ENCODE measurements around the gene CEP164.

CEP164 gene

GRCh38 chr11:117335399-117335798, 7.7 kb downstream of the CEP164 start:
- no peak overlapping the region for H3K4me3 Mint-ChIP-seq
- DNase-seq (ENCODE audit: low spot score in 2 of 2) = no peak
- no peak for ATAC-seq (replicated peaks; ENCODE audit: extremely low read depth, poor library complexity, severe bottlenecking)
- no peaks in the 10 kb centered on the region for H3K9me3 Mint-ChIP-seq
- no peak overlapping the region for H3K27ac Mint-ChIP-seq (ENCODE audit: low read depth)
- H3K4me1 Mint-ChIP-seq = peaks cover 32% of the 10 kb centered on the region
- no peaks in the 10 kb centered on the region for H3K27me3 Mint-ChIP-seq
- peaks cover 18% of the 10 kb centered on the region for H3K36me3 Mint-ChIP-seq (ENCODE audit: insufficient read depth)

- Mint-ChIP-seq H3K4me1 (peaks cover 22% of the 10 kb centered on the region), H3K36me3 (ENCODE audit: insufficient read depth) (peaks cover 26% of the 10 kb centered on the region), H3K27me3 (no peaks in the 10 kb centered on the region), H3K27ac (ENCODE audit: low read depth) (peak overlapping the region; percentile 64), H3K9me3 (no peaks in the 10 kb centered on the region), H3K4me3 (no peak overlapping the region)
- DNase-seq (ENCODE audit: low spot score in 2 of 2) (no peak), ATAC-seq (replicated peaks; ENCODE audit: extremely low read depth, poor library complexity, severe bottlenecking) (no peak)
These were observed 9.4 kb downstream of the CEP164 start for GRCh38 chr11:117337076-117337475.

- Mint-ChIP-seq H3K27ac (ENCODE audit: low read depth) (no peak overlapping the region), H3K9me3 (no peaks in the 10 kb centered on the region), H3K36me3 (ENCODE audit: insufficient read depth) (peaks cover 35% of the 10 kb centered on the region), H3K27me3 (no peaks in the 10 kb centered on the region), H3K4me1 (no peaks in the 10 kb centered on the region), H3K4me3 (no peak overlapping the region)
- DNase-seq (ENCODE audit: low spot score in 2 of 2) = no peak
- ATAC-seq (replicated peaks; ENCODE audit: extremely low read depth, poor library complexity, severe bottlenecking) = no peak
These were observed 17.4 kb downstream of the CEP164 start for GRCh38 chr11:117345039-117345438.

- DNase-seq (ENCODE audit: low spot score in 2 of 2) = no peak
- Mint-ChIP-seq H3K27ac (ENCODE audit: low read depth) (no peak overlapping the region), H3K4me3 (no peak overlapping the region), H3K27me3 (no peaks in the 10 kb centered on the region), H3K4me1 (no peaks in the 10 kb centered on the region), H3K36me3 (ENCODE audit: insufficient read depth) (peaks cover 38% of the 10 kb centered on the region), H3K9me3 (no peaks in the 10 kb centered on the region)
- ATAC-seq (replicated peaks; ENCODE audit: extremely low read depth, poor library complexity, severe bottlenecking) = no peak
These were observed 26.9 kb downstream of the CEP164 start for GRCh38 chr11:117354550-117354949.

DNA sequence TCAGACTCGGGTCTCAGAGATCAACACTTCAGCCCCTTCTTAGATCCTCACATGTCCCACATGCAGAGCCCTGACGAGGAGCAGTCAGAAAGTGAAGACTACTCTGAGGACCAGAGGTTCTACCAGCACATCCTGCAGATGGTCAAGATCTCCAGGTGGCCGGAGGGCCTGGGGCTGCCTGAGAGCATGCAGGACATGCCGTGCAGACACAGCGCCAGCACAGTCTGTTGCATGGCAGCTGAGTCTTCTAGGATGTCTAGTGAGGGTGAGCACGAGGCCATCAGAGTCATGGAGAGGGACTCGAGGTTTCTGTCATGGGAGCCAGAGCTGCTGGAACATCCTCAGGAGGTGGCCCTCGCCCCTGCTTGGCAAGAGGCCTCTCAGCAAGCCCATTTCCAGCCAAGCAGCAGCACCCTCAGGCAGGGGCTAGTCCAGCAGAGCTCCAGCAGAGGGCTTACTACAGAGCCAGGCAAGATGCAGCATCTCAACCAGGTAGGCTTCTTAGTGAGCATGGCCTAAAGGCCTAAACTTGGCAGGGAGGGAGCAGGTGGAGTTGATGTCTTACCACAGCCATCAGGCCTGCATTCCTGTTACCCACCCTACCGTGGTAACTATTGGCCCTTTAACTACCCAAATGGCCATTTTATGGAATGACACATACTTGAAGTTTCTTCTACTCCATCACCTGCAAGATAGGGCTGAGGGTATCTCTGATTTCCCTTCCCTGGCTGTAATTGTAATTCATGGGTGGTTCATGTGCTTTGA, 28.7 kb downstream of the CEP164 start:
- no peaks in the 10 kb centered on the region for H3K27me3 Mint-ChIP-seq
- peaks cover 4% of the 10 kb centered on the region for H3K4me1 Mint-ChIP-seq
- no peak for DNase-seq (ENCODE audit: low spot score in 2 of 2)
- H3K9me3 Mint-ChIP-seq = no peaks in the 10 kb centered on the region
- no peak overlapping the region for H3K4me3 Mint-ChIP-seq
- peaks cover 46% of the 10 kb centered on the region for H3K36me3 Mint-ChIP-seq (ENCODE audit: insufficient read depth)
- H3K27ac Mint-ChIP-seq (ENCODE audit: low read depth) = no peak overlapping the region
- no peak for ATAC-seq (replicated peaks; ENCODE audit: extremely low read depth, poor library complexity, severe bottlenecking)

- H3K9me3 Mint-ChIP-seq = no peaks in the 10 kb centered on the region
- peaks cover 4% of the 10 kb centered on the region for H3K4me1 Mint-ChIP-seq
- no peak overlapping the region for H3K4me3 Mint-ChIP-seq
- ATAC-seq (replicated peaks; ENCODE audit: extremely low read depth, poor library complexity, severe bottlenecking) = no peak
- DNase-seq (ENCODE audit: low spot score in 2 of 2) = no peak
- H3K27me3 Mint-ChIP-seq = no peaks in the 10 kb centered on the region
- H3K36me3 Mint-ChIP-seq (ENCODE audit: insufficient read depth) = peaks cover 32% of the 10 kb centered on the region
- no peak overlapping the region for H3K27ac Mint-ChIP-seq (ENCODE audit: low read depth)
These were observed 33.8 kb downstream of the CEP164 start for GRCh38 chr11:117361432-117361831.

DNA sequence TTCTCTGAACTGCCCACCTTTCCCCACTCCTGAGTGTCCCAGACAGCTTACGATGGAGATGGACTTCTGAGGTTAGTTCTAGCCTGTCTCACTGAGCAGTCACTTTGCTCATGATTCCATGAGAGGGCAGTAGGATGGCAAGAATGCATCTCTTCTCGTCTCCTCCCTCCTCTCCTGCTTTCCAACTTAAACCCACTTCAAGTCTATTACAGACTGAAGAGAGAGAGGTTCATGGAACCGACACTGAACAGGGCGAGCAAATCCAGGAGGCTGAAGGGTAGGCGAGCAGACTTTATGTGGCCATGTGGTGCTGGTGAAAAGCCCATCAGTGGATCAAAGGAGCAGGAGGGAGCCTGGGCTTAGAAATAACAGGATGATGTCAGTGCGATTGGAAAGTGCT, 38.6 kb downstream of the CEP164 start:
- H3K36me3 Mint-ChIP-seq (ENCODE audit: insufficient read depth) = peaks cover 36% of the 10 kb centered on the region
- no peaks in the 10 kb centered on the region for H3K4me1 Mint-ChIP-seq
- peak overlapping the region; percentile 64 for H3K27ac Mint-ChIP-seq (ENCODE audit: low read depth)
- no peaks in the 10 kb centered on the region for H3K27me3 Mint-ChIP-seq
- no peaks in the 10 kb centered on the region for H3K9me3 Mint-ChIP-seq
- no peak for ATAC-seq (replicated peaks; ENCODE audit: extremely low read depth, poor library complexity, severe bottlenecking)
- no peak overlapping the region for H3K4me3 Mint-ChIP-seq
- DNase-seq (ENCODE audit: low spot score in 2 of 2) = no peak

DNA sequence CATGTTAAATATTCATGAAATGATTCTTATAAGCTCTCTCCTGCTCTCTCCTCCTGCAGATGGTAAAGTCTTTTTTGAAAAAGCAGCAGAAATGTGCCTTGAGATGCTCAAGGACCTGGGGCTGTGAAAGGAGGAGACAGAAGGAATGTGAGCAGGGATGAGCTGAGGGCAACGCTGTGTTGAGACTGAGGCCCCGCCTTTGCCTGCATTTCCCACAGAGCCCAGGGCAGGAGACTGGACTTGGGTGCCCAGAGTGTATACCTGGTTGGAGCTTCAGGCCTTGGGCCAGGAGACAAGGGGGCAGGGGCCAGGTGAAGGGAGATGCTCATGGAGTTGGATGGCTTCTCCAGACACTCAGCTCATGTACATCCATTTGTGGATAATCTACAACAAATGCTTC, 39.2 kb downstream of the CEP164 start:
- ATAC-seq (replicated peaks; ENCODE audit: extremely low read depth, poor library complexity, severe bottlenecking) (no peak), DNase-seq (ENCODE audit: low spot score in 2 of 2) (no peak)
- Mint-ChIP-seq H3K27me3 (no peaks in the 10 kb centered on the region), H3K36me3 (ENCODE audit: insufficient read depth) (peaks cover 40% of the 10 kb centered on the region), H3K9me3 (no peaks in the 10 kb centered on the region), H3K4me1 (no peaks in the 10 kb centered on the region), H3K27ac (ENCODE audit: low read depth) (no peak overlapping the region), H3K4me3 (no peak overlapping the region)

DNA sequence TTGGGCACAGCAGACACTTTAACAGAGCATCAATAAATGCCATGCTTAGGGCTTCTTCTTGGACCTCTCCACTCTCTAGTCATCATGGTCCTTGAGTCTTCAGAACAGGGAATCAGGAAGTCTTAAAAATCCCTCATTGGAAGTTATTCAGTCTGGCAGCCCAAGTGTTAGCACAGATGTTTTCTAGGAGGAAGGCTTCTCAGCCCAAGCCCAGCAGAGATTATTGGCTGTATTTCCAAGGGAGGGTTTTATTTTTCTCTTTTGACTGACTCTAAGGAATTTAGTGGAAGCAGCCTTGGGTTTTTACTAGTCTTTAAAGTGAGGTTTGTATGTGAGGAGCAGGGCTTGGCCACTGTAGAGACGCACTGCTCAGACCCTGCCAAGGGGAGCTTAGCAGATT, 41.9 kb downstream of the CEP164 start:
- H3K4me1 Mint-ChIP-seq = no peaks in the 10 kb centered on the region
- ATAC-seq (replicated peaks; ENCODE audit: extremely low read depth, poor library complexity, severe bottlenecking) (no peak), DNase-seq (ENCODE audit: low spot score in 2 of 2) (no peak)
- H3K27me3 Mint-ChIP-seq = no peaks in the 10 kb centered on the region
- no peaks in the 10 kb centered on the region for H3K9me3 Mint-ChIP-seq
- H3K4me3 Mint-ChIP-seq = no peak overlapping the region
- H3K27ac Mint-ChIP-seq (ENCODE audit: low read depth) = no peak overlapping the region
- H3K36me3 Mint-ChIP-seq (ENCODE audit: insufficient read depth) = peaks cover 47% of the 10 kb centered on the region

- H3K27me3 Mint-ChIP-seq = no peaks in the 10 kb centered on the region
- no peaks in the 10 kb centered on the region for H3K4me1 Mint-ChIP-seq
- H3K9me3 Mint-ChIP-seq = no peaks in the 10 kb centered on the region
- DNase-seq (ENCODE audit: low spot score in 2 of 2) = no peak
- H3K4me3 Mint-ChIP-seq = no peak overlapping the region
- no peak for ATAC-seq (replicated peaks; ENCODE audit: extremely low read depth, poor library complexity, severe bottlenecking)
- peaks cover 50% of the 10 kb centered on the region for H3K36me3 Mint-ChIP-seq (ENCODE audit: insufficient read depth)
- H3K27ac Mint-ChIP-seq (ENCODE audit: low read depth) = no peak overlapping the region
These were observed 43.8 kb downstream of the CEP164 start for GRCh38 chr11:117371453-117371852.

- H3K27ac Mint-ChIP-seq (ENCODE audit: low read depth) = no peak overlapping the region
- ATAC-seq (replicated peaks; ENCODE audit: extremely low read depth, poor library complexity, severe bottlenecking) = no peak
- no peak overlapping the region for H3K4me3 Mint-ChIP-seq
- no peaks in the 10 kb centered on the region for H3K4me1 Mint-ChIP-seq
- H3K27me3 Mint-ChIP-seq = no peaks in the 10 kb centered on the region
- H3K9me3 Mint-ChIP-seq = no peaks in the 10 kb centered on the region
- no peak for DNase-seq (ENCODE audit: low spot score in 2 of 2)
- H3K36me3 Mint-ChIP-seq (ENCODE audit: insufficient read depth) = peaks cover 49% of the 10 kb centered on the region
These were observed 46.8 kb downstream of the CEP164 start for GRCh38 chr11:117374316-117375055.

DNA sequence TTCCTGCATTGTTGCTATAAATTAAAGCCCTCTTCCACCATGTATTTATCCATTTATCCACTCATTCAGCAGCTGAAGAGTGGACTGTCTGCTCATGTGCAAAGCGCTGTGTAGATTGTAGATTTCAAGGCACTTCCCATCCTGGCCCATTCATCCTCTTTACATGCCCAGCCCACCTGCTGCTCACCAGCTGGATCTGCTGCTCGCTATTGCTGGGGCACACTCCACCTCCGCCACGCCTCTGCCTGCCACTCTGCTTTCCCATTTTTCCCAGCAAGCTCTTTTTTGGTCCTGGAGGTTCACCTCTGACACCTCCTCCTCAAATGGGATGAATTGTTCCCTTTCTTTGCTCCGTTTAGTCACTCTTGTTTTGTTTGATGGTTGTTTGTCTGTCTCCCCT, 48.3 kb downstream of the CEP164 start:
- H3K36me3 Mint-ChIP-seq (ENCODE audit: insufficient read depth) = peaks cover 46% of the 10 kb centered on the region
- no peak overlapping the region for H3K27ac Mint-ChIP-seq (ENCODE audit: low read depth)
- ATAC-seq (replicated peaks; ENCODE audit: extremely low read depth, poor library complexity, severe bottlenecking) (no peak), DNase-seq (ENCODE audit: low spot score in 2 of 2) (no peak)
- H3K9me3 Mint-ChIP-seq = no peaks in the 10 kb centered on the region
- H3K4me3 Mint-ChIP-seq = no peak overlapping the region
- H3K27me3 Mint-ChIP-seq = no peaks in the 10 kb centered on the region
- no peaks in the 10 kb centered on the region for H3K4me1 Mint-ChIP-seq

DNA sequence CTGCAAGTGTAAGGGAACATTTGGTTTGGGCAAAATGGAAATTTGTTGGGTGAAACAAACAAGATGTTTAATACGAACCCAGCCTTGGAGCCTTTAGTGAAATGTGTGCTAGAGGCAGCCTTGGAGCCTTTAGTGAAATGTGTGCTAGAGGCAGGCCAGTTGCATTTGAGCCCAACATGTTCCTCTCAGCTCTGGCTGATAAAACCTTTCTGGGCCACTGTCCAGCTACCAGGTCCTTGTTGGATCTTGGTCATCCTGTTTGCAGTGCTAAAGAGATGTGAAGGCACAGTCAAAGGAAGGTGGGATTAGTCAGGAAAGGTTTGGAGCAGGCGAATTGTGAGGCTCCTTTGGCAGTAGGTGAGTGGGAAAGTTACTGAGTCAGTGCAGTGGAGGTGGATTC, 48.9 kb downstream of the CEP164 start:
- no peak for DNase-seq (ENCODE audit: low spot score in 2 of 2)
- Mint-ChIP-seq H3K4me1 (no peaks in the 10 kb centered on the region), H3K9me3 (no peaks in the 10 kb centered on the region), H3K27me3 (no peaks in the 10 kb centered on the region), H3K4me3 (no peak overlapping the region), H3K27ac (ENCODE audit: low read depth) (no peak overlapping the region), H3K36me3 (ENCODE audit: insufficient read depth) (peaks cover 41% of the 10 kb centered on the region)
- no peak for ATAC-seq (replicated peaks; ENCODE audit: extremely low read depth, poor library complexity, severe bottlenecking)
